Adipocyte (in vitro differentiated cells): ENCODE measurements around the gene KCNJ12.
"Not testable (repeated sequence)": the region's sequence is repeated elsewhere in the genome, so short reads cannot be mapped to it uniquely, and the experiment has no call there.

ENCODE experiments used
- DNase-seq: peaks from one replicate; pipeline ENCODE4 v3.0.0-alpha.2; 2015; ENCODE audit warnings: low read depth
- H3K27me3 ChIP-seq: replicated peaks from 2 replicates; pipeline ENCODE4 v1.7.0; 2013; ENCODE audit warnings: mild to moderate bottlenecking, low read length, moderate library complexity; ENCODE audit not compliant: control insufficient read depth, insufficient read depth
- H3K36me3 ChIP-seq: 2 replicates; pipeline ENCODE4 v1.7.0; 2013; ENCODE audit warnings: low read length, mild to moderate bottlenecking, moderate library complexity; ENCODE audit not compliant: control insufficient read depth, insufficient read depth, severe bottlenecking
- H3K4me1 ChIP-seq: 2 replicates; pipeline ENCODE4 v1.7.0; 2013; ENCODE audit warnings: mild to moderate bottlenecking, low read length, moderate library complexity; ENCODE audit not compliant: control insufficient read depth, insufficient read depth
- H3K4me3 ChIP-seq: 2 replicates; pipeline ENCODE4 v1.7.0; 2013; ENCODE audit warnings: mild to moderate bottlenecking, low read length, moderate library complexity
- H3K9ac ChIP-seq: 2 replicates; pipeline ENCODE4 v1.7.0; 2013; ENCODE audit warnings: mild to moderate bottlenecking, low read length, moderate library complexity
- H3K9me3 ChIP-seq: 2 replicates; pipeline ENCODE4 v1.7.0; 2013; ENCODE audit warnings: mild to moderate bottlenecking, low read length, moderate library complexity; ENCODE audit not compliant: control insufficient read depth

KCNJ12 gene

GRCh38 chr17:21433971-21434370, 57.8 kb downstream of the KCNJ12 start:
- not testable (repeated sequence) for H3K4me3 ChIP-seq, H3K36me3 ChIP-seq, H3K9ac ChIP-seq, H3K27me3 ChIP-seq, H3K9me3 ChIP-seq, DNase-seq
- H3K4me1 ChIP-seq, result peaks cover 11% of the 10 kb centered on the region

GRCh38 chr17:21434976-21435375, 58.8 kb downstream of the KCNJ12 start:
- not testable (repeated sequence) for H3K9me3 ChIP-seq, H3K36me3 ChIP-seq, H3K9ac ChIP-seq, DNase-seq, H3K4me1 ChIP-seq, H3K4me3 ChIP-seq, H3K27me3 ChIP-seq

- H3K36me3 ChIP-seq, DNase-seq, H3K27me3 ChIP-seq, H3K4me3 ChIP-seq, H3K9me3 ChIP-seq, H3K9ac ChIP-seq, H3K4me1 ChIP-seq: not testable (repeated sequence)
Observed at GRCh38 chr17:21436481-21436880, 60.3 kb downstream of the KCNJ12 start.

GRCh38 chr17:21436883-21437836, 61.0 kb downstream of the KCNJ12 start:
- H3K9ac ChIP-seq, H3K27me3 ChIP-seq, H3K36me3 ChIP-seq, H3K4me3 ChIP-seq, DNase-seq, H3K9me3 ChIP-seq, H3K4me1 ChIP-seq: not testable (repeated sequence)

GRCh38 chr17:21438316-21439014, 62.3 kb downstream of the KCNJ12 start:
- H3K9me3 ChIP-seq, H3K4me1 ChIP-seq, H3K4me3 ChIP-seq, DNase-seq, H3K36me3 ChIP-seq, H3K27me3 ChIP-seq, H3K9ac ChIP-seq: not testable (repeated sequence)

GRCh38 chr17:21439015-21439336, 62.8 kb downstream of the KCNJ12 start:
- not testable (repeated sequence) for DNase-seq, H3K27me3 ChIP-seq, H3K36me3 ChIP-seq, H3K9me3 ChIP-seq, H3K4me3 ChIP-seq, H3K9ac ChIP-seq, H3K4me1 ChIP-seq

- peaks cover 5% of the 10 kb centered on the region for H3K4me1 ChIP-seq
- H3K9ac ChIP-seq, result no peak overlapping the region
- H3K36me3 ChIP-seq, result no peaks in the 10 kb centered on the region
- no peaks in the 10 kb centered on the region for H3K27me3 ChIP-seq
- no peak for DNase-seq
- no peaks in the 10 kb centered on the region for H3K9me3 ChIP-seq
- no peak overlapping the region for H3K4me3 ChIP-seq
Observed at GRCh38 chr17:21445091-21445650, 69.0 kb downstream of the KCNJ12 start.

GRCh38 chr17:21447552-21447951, 71.4 kb downstream of the KCNJ12 start:
- H3K27me3 ChIP-seq, H3K9me3 ChIP-seq, DNase-seq, H3K9ac ChIP-seq, H3K36me3 ChIP-seq, H3K4me3 ChIP-seq, H3K4me1 ChIP-seq: not testable (repeated sequence)

- not testable (repeated sequence) for H3K9me3 ChIP-seq, H3K36me3 ChIP-seq, H3K4me3 ChIP-seq, H3K9ac ChIP-seq, DNase-seq, H3K4me1 ChIP-seq, H3K27me3 ChIP-seq
Observed at GRCh38 chr17:21449891-21450290, 73.7 kb downstream of the KCNJ12 start.

- Histone ChIP-seq H3K4me3 (no peak overlapping the region), H3K9ac (no peak overlapping the region)
Observed at GRCh38 chr17:21451975-21452374, 75.8 kb downstream of the KCNJ12 start.

GRCh38 chr17:21452377-21453143, 76.4 kb downstream of the KCNJ12 start:
- no peaks in the 10 kb centered on the region for H3K36me3 ChIP-seq
- DNase-seq, result peak; percentile 77
- H3K9ac ChIP-seq, result peak overlapping the region; percentile 69
- H3K9me3 ChIP-seq, result no peaks in the 10 kb centered on the region
- H3K4me1 ChIP-seq, result peaks cover 5% of the 10 kb centered on the region
- H3K4me3 ChIP-seq, result peak overlapping the region; percentile 74
- peaks cover 5% of the 10 kb centered on the region for H3K27me3 ChIP-seq

More at GRCh38 chr17:21451975-21452374, 75.8 kb downstream of the KCNJ12 start:
- H3K27me3 ChIP-seq, result peaks cover 5% of the 10 kb centered on the region
- no peak for DNase-seq
- H3K36me3 ChIP-seq, result no peaks in the 10 kb centered on the region
- peaks cover 5% of the 10 kb centered on the region for H3K4me1 ChIP-seq
- H3K9me3 ChIP-seq, result no peaks in the 10 kb centered on the region
